K562 (cell line): Measurements from ENCODE around the gene CBX3. TPM values are rescaled to one million over a fixed set of nuclear protein-coding genes. Genes with fewer than 3 reads are reported as not detected.

Experiments
- ATAC-seq: fragments of 200-7000 bp; cut with Tn5 transposase; 3 replicates; pipeline ENCODE4 v1.9.1; 2020; ENCODE audit warnings: moderate library complexity
- BruUV-seq: library from RNA; stranded (reverse); fragments of 400-500 nt; replicated peaks from 2 replicates; lab custom pipeline; 2021; lab: Mats Ljungman, UMichigan
- CTCF ChIA-PET: fragments of 300-600 bp; formaldehyde crosslinking; extraction: SDS; loops from one replicate; lab custom pipeline; 2021; ENCODE audit warnings: low intra/inter-chr PET ratio; lab: Yijun Ruan, JAX
- POLR2A ChIA-PET: fragments of 300-600, 350-650 bp; sonication (Branson Sonifier 250); formaldehyde crosslinking; extraction: SDS; loops from one replicate; lab custom pipeline; 2021; ENCODE audit warnings: antibody characterized with exemption, inconsistent platforms; lab: Yijun Ruan, JAX
- DNase-seq, 4 experiments: peaks; one replicate each; pipeline versions ENCODE4 v3.0.0 to v3.0.0-alpha.2; 2011 to 2018; ENCODE audit warnings: low spot score in 3 of 4, mixed read lengths in 3 of 4; ENCODE audit errors: extremely low read depth in 1 of 4
- FAIRE-seq: peaks from 2 replicates; lab custom pipeline; 2011; peaks lifted over from hg19 to GRCh38; lab: Jason Lieb, UNC
- H2AFZ ChIP-seq: 2 replicates; pipeline ENCODE4 v1.6.0; 2011; ENCODE audit warnings: low read depth, low read length, control low read depth, inconsistent platforms
- H3K27ac ChIP-seq: fragments of 200-600 bp; 3 replicates; pipeline ENCODE4 v1.8.0; 2011; ENCODE audit warnings: low read depth, mild to moderate bottlenecking, control low read depth, inconsistent platforms, low read length, moderate library complexity, mixed read lengths; ENCODE audit errors: extremely low read depth
- H3K27me3 ChIP-seq, 2 experiments: fragments of 300-600 bp in 1 of 2; 2 replicates in 1 of 2; 3 replicates in 1 of 2; pipeline versions ENCODE4 v1.6.0 to v1.8.0; 2011; ENCODE audit warnings: inconsistent platforms in 2 of 2, low read length in 2 of 2, mild to moderate bottlenecking in 1 of 2, mixed read lengths in 1 of 2, moderate library complexity in 1 of 2; ENCODE audit not compliant: control insufficient read depth in 2 of 2, insufficient read depth in 2 of 2
- H3K36me3 ChIP-seq: fragments of 300-600 bp; 3 replicates; pipeline ENCODE4 v1.8.0; 2011; ENCODE audit warnings: mild to moderate bottlenecking, low read length, inconsistent platforms; ENCODE audit not compliant: control insufficient read depth, insufficient read depth
- H3K4me1 ChIP-seq, 2 experiments: fragments of 200-600 bp in 1 of 2; replicated peaks in 1 of 2; 2 replicates in 1 of 2; 3 replicates in 1 of 2; pipeline versions ENCODE4 v1.5.1 to v1.8.0; 2011; ENCODE audit warnings: inconsistent platforms in 2 of 2, low read length in 2 of 2, mild to moderate bottlenecking in 1 of 2, mixed read lengths in 1 of 2, moderate library complexity in 1 of 2; ENCODE audit not compliant: control insufficient read depth in 2 of 2, insufficient read depth in 2 of 2
- H3K4me2 ChIP-seq: 2 replicates; pipeline ENCODE4 v1.6.1; 2011; ENCODE audit warnings: low read length, control low read depth, inconsistent platforms, mixed read lengths; ENCODE audit not compliant: insufficient read depth
- H3K4me3 ChIP-seq: fragments of 200-600 bp; sonication (generic), shearing (Covaris generic); 2 replicates; pipeline ENCODE4 v1.5.1; 2016; ENCODE audit warnings: control low read depth, inconsistent platforms
- H3K79me2 ChIP-seq: fragments of 200-600 bp; 3 replicates; pipeline ENCODE4 v1.8.0; 2011; ENCODE audit warnings: low read length, inconsistent platforms; ENCODE audit not compliant: control insufficient read depth, insufficient read depth
- H3K9ac ChIP-seq, 2 experiments: 2 replicates each; pipeline versions ENCODE4 v1.6.0 to v1.6.1; 2011; ENCODE audit warnings: low read depth in 2 of 2, low read length in 2 of 2, control low read depth in 1 of 2, inconsistent platforms in 1 of 2, mild to moderate bottlenecking in 1 of 2, mixed read lengths in 1 of 2; ENCODE audit not compliant: insufficient read depth in 1 of 2
- H3K9me1 ChIP-seq: one replicate; pipeline ENCODE4 v1.6.0; 2011; ENCODE audit warnings: inconsistent platforms, mild to moderate bottlenecking, low read length, moderate library complexity; ENCODE audit not compliant: control insufficient read depth, insufficient read depth
- H3K9me3 ChIP-seq: replicated peaks from 2 replicates; pipeline ENCODE4 v1.5.1; 2011; ENCODE audit warnings: low read depth, low read length, inconsistent platforms; ENCODE audit not compliant: control insufficient read depth, insufficient read depth
- H4K20me1 ChIP-seq: replicated peaks from 2 replicates; pipeline ENCODE4 v1.6.1; 2011; ENCODE audit warnings: low read length, inconsistent platforms, mixed read lengths; ENCODE audit not compliant: control insufficient read depth, insufficient read depth
- ELF4 ChIP-seq: fragments of 450-650 bp; formaldehyde crosslinking; IDR thresholded peaks from 2 replicates; pipeline ENCODE4 v1.4.0; 2022; ENCODE audit warnings: missing genetic modification characterization
- EZH2 ChIP-seq: IDR thresholded peaks from 2 replicates; pipeline ENCODE4 v1.6.1; 2012; ENCODE audit warnings: low read depth, mild to moderate bottlenecking, inconsistent platforms, low read length, borderline replicate concordance
- KLF1 ChIP-seq: fragments of 450-650 bp; IDR thresholded peaks from 2 replicates; pipeline ENCODE4 v1.6.1; 2016; ENCODE audit warnings: missing genetic modification characterization, missing compliant biosample characterization
- PCBP2 ChIP-seq: fragments of 200-400 bp; formaldehyde crosslinking; IDR thresholded peaks from 2 replicates; pipeline ENCODE4 v1.6.1; 2018; ENCODE audit warnings: low read length, low read depth, mild to moderate bottlenecking, moderate library complexity; ENCODE audit not compliant: poor library complexity, severe bottlenecking
- PRMT5 ChIP-seq: sonication (generic); formaldehyde crosslinking; IDR thresholded peaks from 2 replicates; pipeline ENCODE4 v1.5.0; 2020; ENCODE audit warnings: missing genetic modification reagents
- TCF3 ChIP-seq: sonication (generic); formaldehyde crosslinking; IDR thresholded peaks from 2 replicates; pipeline ENCODE4 v1.4.0; 2020; ENCODE audit warnings: mild to moderate bottlenecking, missing genetic modification reagents
- ZBTB43 ChIP-seq: sonication (generic); formaldehyde crosslinking; IDR thresholded peaks from 2 replicates; pipeline ENCODE4 v1.8.0; 2023; ENCODE audit warnings: mild to moderate bottlenecking, missing genetic modification reagents
- ZNF407 ChIP-seq: fragments of 450-650 bp; IDR thresholded peaks from 2 replicates; pipeline ENCODE4 v1.6.1; 2016; ENCODE audit warnings: low read depth
- WGBS: fragments of 100-300 bp; shearing (Covaris generic); methylation state at CpG from one replicate; pipeline ENCODE4 v1.1.6; 2016; ENCODE audit warnings: low coverage, mixed read lengths; ENCODE audit not compliant: insufficient coverage; ENCODE audit errors: missing lambda C conversion rate; 5-methylcytosine and 5-hydroxymethylcytosine counted together
- in situ Hi-C: fragments of 300-500 bp; cut with MboI; formaldehyde crosslinking; loops from 4 replicates; pipeline ENCODE4 v1.15.0; 2018; ENCODE audit warnings: inconsistent platforms, mixed read lengths
- intact Hi-C: fragments of 100-400 bp; cut with micrococcal nuclease; formaldehyde crosslinking; loops from 2 replicates; pipeline ENCODE4 v1.14.2; 2022
- polyA plus RNA-seq, 8 experiments: library from polyadenylated mRNA; depleted of rRNA in 4 of 8; stranded (reverse) in 5 of 8; unstranded in 3 of 8; fragments of >200 nt; fragmentation: Nextera tagmentation in 2 of 8; fragmentation: Illumina TruSeq in 1 of 8; extraction: Ambion mirVana in 2 of 8; extraction: Trizol in 1 of 8; gene quantifications; 2 replicates each; pipeline versions ENCODE4 v1.2.1 to v1.2.3, GENCODE V29; 2011 to 2014; ENCODE audit warnings: inconsistent platforms in 1 of 8, missing spikeins in 1 of 8
- total RNA-seq, 7 experiments: library from RNA; depleted of rRNA in 6 of 7; stranded (reverse); fragments of >200 nt in 6 of 7; fragmentation: Illumina TruSeq in 2 of 7; extraction: Trizol in 2 of 7; gene quantifications; 2 replicates each; pipeline versions ENCODE4 v1.2.1 to v1.2.3, GENCODE V29; 2011 to 2021; ENCODE audit warnings: low replicate concordance in 1 of 7
- TF ChIP-seq, protein P1 (sequence below): fragments of 250-450 bp; sonication (Bioruptor Pico); IDR thresholded peaks from 2 replicates; pipeline ENCODE4 v1.5.0; 2021; ENCODE audit warnings: mild to moderate bottlenecking, borderline replicate concordance

CBX3 gene
- total and polyA plus RNA-seq, 9 of the 15 experiments (the other 6 are each of a cell fraction or from before 2014, with no cell fraction given) = 198 to 413 (median 328) TPM

GRCh38 chr7:26233902-26234511 lies 32.5 kb downstream of the CBX3 start:
- Histone ChIP-seq H3K9ac (peak overlapping the region; percentile 38 to 46; a peak in 3 of 4 replicates), H3K9me1 (no peaks in the 10 kb centered on the region), H4K20me1 (no peaks in the 10 kb centered on the region), H3K27ac (peak overlapping the region; percentile 92), H3K4me1 (peaks cover 12 to 34% of the 10 kb centered on the region in 2 experiments; a peak in 4 of 5 replicates), H3K36me3 (no peaks in the 10 kb centered on the region), H3K79me2 (no peaks in the 10 kb centered on the region), H3K27me3 (no peaks in the 10 kb centered on the region), H3K9me3 (no peaks in the 10 kb centered on the region), H3K4me3 (no peak overlapping the region), H2AFZ (peak overlapping the region; percentile 100), H3K4me2 (peak overlapping the region; percentile 77)
- intact Hi-C loops (no loop called here), in situ Hi-C loops (no loop called here)
- DNase-seq (peak; percentile 67 to 88 (median 76)), FAIRE-seq (peak; percentile 91), ATAC-seq (peak; percentile 90)
- ChIA-PET POLR2A (interaction anchor here (0.9 to 3.3 kb wide), 9 partner anchors 9 to 45 kb away, joined by 3 to 23 read pairs (median 4); partner anchors contain the start of genes CBX3 and HNRNPA2B1), CTCF (no interaction called here)
- 1% methylated on average over 5 of the region's 5 CpGs for WGBS
- no TSS peak for BruUV-seq
- TF ChIP-seq PCBP2 = no peak
- TF ChIP-seq ELF4 (CRISPR knock-in tag) = peak; percentile 12; the same call in 1 of the 2 replicates
- TF ChIP-seq PRMT5 (CRISPR knock-in tag) = no peak
- TF ChIP-seq TCF3 (CRISPR knock-in tag) = peak; percentile 71
- no peak for TF ChIP-seq EZH2
- TF ChIP-seq, protein P1, sequence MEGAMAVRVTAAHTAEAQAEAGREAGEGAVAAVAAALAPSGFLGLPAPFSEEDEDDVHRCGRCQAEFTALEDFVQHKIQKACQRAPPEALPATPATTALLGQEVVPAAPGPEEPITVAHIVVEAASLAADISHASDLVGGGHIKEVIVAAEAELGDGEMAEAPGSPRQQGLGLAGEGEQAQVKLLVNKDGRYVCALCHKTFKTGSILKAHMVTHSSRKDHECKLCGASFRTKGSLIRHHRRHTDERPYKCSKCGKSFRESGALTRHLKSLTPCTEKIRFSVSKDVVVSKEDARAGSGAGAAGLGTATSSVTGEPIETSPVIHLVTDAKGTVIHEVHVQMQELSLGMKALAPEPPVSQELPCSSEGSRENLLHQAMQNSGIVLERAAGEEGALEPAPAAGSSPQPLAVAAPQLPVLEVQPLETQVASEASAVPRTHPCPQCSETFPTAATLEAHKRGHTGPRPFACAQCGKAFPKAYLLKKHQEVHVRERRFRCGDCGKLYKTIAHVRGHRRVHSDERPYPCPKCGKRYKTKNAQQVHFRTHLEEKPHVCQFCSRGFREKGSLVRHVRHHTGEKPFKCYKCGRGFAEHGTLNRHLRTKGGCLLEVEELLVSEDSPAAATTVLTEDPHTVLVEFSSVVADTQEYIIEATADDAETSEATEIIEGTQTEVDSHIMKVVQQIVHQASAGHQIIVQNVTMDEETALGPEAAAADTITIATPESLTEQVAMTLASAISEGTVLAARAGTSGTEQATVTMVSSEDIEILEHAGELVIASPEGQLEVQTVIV (CRISPR knock-in tag) = no peak
- no peak for TF ChIP-seq ZBTB43
- no peak for TF ChIP-seq ZNF407
- TF ChIP-seq KLF1 (tag) = no peak
